ENCODE data around the gene HACL1. TPM values are rescaled to one million over a fixed set of nuclear protein-coding genes. Genes with fewer than 3 reads are reported as not detected.

HACL1 gene
- total RNA-seq, 4 donors from 2014 or later, result 19.8 to 26.4 (median 21.1) TPM

DNA sequence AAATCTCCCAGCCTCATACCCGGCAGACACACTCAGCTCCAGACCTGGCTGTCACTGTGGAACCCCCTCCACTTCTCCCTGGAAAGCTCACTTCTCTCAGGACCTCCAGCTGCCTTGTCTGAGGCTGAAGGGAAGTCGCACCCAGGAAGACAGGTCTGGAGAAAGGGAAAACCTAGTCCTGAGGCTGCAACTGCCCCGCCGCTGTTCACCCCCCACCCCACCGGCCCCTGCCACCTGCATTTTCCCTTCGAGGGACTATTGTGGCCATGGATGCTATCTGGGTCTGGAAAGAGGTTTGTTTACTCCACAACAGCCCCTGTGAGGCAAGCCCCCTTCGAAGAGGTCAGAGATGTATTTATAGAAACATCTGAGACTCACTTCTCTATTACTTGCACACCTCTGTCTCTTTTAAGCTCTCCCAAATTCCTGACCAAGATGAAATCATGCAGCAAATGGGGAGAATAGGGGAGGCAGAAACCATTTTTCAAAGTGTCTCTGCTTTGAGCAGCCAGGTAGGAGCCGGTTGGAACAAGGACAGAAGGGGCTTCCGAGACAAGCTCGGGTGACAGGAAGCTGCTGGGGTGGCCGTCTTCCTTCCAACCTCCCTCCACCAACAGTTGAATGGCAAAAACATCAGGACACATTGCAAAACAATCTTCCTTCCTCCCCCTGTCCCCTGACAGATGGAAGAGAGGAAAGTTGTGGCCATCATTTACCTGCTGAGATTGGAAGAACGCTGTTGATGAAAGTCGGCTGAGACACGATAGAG is 80.4 kb downstream of the HACL1 start:
- ATAC-seq (ENCODE audit: low FRiP score) (no peak), DNase-seq (ENCODE audit: low spot score) (no peak)
- TF ChIP-seq, protein P1, sequence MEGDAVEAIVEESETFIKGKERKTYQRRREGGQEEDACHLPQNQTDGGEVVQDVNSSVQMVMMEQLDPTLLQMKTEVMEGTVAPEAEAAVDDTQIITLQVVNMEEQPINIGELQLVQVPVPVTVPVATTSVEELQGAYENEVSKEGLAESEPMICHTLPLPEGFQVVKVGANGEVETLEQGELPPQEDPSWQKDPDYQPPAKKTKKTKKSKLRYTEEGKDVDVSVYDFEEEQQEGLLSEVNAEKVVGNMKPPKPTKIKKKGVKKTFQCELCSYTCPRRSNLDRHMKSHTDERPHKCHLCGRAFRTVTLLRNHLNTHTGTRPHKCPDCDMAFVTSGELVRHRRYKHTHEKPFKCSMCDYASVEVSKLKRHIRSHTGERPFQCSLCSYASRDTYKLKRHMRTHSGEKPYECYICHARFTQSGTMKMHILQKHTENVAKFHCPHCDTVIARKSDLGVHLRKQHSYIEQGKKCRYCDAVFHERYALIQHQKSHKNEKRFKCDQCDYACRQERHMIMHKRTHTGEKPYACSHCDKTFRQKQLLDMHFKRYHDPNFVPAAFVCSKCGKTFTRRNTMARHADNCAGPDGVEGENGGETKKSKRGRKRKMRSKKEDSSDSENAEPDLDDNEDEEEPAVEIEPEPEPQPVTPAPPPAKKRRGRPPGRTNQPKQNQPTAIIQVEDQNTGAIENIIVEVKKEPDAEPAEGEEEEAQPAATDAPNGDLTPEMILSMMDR (IDR thresholded peaks at IDR 0.05), result no peak

DNA sequence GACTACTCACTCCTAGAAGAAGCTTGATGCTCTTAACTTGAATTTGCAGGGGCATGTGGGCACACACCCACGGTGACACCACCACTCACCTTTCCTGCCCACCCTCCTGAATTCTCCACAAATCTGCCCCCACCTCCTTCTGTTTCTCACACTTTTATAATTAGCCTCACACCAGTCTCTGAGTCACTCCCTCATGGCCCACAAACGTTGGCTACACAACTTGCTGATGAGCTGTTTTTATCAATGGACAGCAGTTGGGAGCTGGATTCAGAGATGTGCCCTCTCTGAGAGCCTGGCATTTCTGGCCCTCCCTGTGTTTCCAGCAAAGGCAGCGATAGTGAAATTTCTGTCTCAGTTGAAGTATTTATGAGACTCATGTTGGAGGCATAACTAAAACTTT is 81.2 kb downstream of the HACL1 start:
- DNase-seq (ENCODE audit: low spot score), result no peak
- peak; percentile 31 for ATAC-seq (ENCODE audit: low FRiP score)
- TF ChIP-seq, protein P1 (IDR thresholded peaks at IDR 0.05), result no peak

DNA sequence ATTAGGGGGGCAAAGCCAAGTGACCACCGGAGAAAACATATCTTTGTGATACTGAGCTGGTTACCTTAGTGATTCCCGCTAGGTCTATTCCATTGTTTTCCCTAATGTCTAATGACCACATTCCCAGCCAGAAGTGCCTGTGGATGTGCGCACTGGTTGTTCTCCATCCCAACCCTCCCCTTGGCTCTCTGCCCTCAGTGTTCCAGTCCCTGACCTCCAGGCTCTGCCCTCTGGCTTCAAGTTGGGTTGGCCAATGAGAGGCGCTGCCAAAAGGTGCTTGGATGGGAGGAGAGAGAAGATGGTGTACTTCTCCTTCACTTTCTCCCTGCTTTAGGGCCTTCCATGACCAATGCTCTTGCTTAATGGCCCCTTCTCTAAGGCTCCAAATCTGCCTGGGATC is 82.3 kb downstream of the HACL1 start:
- no peak for ATAC-seq (ENCODE audit: low FRiP score)
- no peak for DNase-seq (ENCODE audit: low spot score)
- TF ChIP-seq, protein P1 (IDR thresholded peaks at IDR 0.05), result no peak

GRCh38 chr3:15514663-15515340 is 86.6 kb downstream of the HACL1 start:
- TF ChIP-seq, protein P1 (IDR thresholded peaks at IDR 0.05), result no peak
- DNase-seq (ENCODE audit: low spot score) (no peak), ATAC-seq (ENCODE audit: low FRiP score) (no peak)

- DNase-seq (ENCODE audit: low spot score), result no peak
- TF ChIP-seq, protein P1 (IDR thresholded peaks at IDR 0.05), result no peak
- ATAC-seq (ENCODE audit: low FRiP score), result no peak
These were observed 87.3 kb downstream of the HACL1 start for GRCh38 chr3:15513810-15514662.

- TF ChIP-seq, protein P1 (IDR thresholded peaks at IDR 0.05), result no peak
- no peak for DNase-seq (ENCODE audit: low spot score)
- no peak for ATAC-seq (ENCODE audit: low FRiP score)
These were observed 88.3 kb downstream of the HACL1 start for GRCh38 chr3:15513116-15513515.

All from omental fat pad (tissue), 4 donors.